ENCODE results near the gene MDP1. TPM values are rescaled to one million over a fixed set of nuclear protein-coding genes. Genes with fewer than 3 reads are reported as not detected.
A peak's percentile ranks its signal among the peaks of the same experiment; 100 is the strongest.

The MDP1 gene
- total RNA-seq, 1 experiment from 2014 or later, result 8.9 TPM

DNA sequence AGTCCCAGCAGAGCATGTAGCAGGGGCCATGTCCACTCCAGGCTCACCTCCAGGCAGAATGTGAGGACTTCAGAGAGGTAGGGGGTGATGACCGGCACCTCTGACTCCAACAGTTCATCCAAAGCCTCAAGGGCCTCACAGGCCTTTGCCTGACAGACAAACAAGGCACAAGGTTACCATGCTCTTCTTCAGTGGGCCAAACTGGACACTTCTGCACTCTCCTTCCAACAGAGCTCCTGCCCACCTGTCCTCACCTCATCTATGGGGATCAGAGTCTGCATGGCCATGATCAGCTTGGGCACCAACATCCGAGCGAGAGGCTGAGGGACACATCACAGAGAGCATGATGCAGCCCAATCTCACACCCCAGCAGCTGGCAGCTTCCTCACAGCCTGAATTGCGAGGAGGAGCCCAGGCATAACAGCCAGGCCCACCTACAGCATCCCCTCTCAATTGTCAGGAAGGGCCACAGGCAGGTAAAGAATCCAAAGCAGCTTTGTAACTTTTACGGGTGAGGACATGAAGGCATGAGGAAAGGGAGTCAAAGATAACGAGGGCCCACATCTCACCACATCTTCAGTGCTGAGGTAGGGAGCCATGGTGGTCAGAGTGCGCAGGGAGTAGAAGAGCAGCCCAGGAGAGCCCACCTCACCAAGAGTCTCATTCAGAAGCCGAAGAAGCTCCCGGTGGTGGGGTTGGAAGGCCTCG lies 28.9 kb downstream of the MDP1 start:
- intact Hi-C loops (cut with micrococcal nuclease; ENCODE audit: unreplicated experiment), result no loop called here
- CTCF ChIA-PET, result no interaction called here

DNA sequence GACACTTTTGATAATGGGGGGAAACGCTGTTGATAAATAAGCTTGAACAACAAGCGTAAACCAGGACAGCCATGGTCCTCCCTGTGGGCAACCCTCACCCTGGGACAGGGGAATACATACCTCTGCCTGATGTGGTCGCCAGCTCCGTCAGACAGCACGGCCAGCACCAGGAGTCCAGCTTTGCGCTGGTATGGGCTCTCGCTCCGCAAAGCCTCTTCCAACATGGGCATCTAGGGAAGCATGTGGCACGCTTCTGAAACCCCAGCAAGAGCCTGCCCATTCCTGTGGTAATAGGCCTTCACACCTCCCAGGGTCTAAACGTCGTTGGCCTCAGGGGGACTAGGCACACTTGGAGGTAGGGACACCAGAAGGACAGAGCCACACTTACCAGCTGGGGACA lies 30.1 kb downstream of the MDP1 start:
- no peak for ATAC-seq
- DNase-seq (ENCODE audit: low read depth, low spot score), result no peak
- H3K27ac ChIP-seq (ENCODE audit: low read length), result no peak overlapping the region
- 0 out of 2 replicates have a peak, but pooled peaks cover 10% of the 10 kb centered on the region for H3K4me1 ChIP-seq (ENCODE audit: control insufficient read depth, insufficient read depth, low read length)
- H3K27me3 ChIP-seq (ENCODE audit: control insufficient read depth, insufficient read depth, low read length), result no peaks in the 10 kb centered on the region
- H3K9me3 ChIP-seq (ENCODE audit: control insufficient read depth, insufficient read depth, low read depth, low read length), result no peaks in the 10 kb centered on the region
- H3K4me3 ChIP-seq (ENCODE audit: low read depth in 2 of 2, low read length in 2 of 2), result no peak overlapping the region
- CTCF ChIA-PET, result no interaction called here
- TF ChIP-seq SIN3A (IDR thresholded peaks at IDR 0.05; ENCODE audit: borderline replicate concordance, insufficient read depth, low read depth, low read length) (no peak), TCF7L2 (IDR thresholded peaks at IDR 0.05; ENCODE audit: low read depth, low read length) (no peak), POLR2AphosphoS5 (IDR thresholded peaks at IDR 0.05; ENCODE audit: low read depth, low read length) (no peak)
- TF ChIP-seq, protein P1, sequence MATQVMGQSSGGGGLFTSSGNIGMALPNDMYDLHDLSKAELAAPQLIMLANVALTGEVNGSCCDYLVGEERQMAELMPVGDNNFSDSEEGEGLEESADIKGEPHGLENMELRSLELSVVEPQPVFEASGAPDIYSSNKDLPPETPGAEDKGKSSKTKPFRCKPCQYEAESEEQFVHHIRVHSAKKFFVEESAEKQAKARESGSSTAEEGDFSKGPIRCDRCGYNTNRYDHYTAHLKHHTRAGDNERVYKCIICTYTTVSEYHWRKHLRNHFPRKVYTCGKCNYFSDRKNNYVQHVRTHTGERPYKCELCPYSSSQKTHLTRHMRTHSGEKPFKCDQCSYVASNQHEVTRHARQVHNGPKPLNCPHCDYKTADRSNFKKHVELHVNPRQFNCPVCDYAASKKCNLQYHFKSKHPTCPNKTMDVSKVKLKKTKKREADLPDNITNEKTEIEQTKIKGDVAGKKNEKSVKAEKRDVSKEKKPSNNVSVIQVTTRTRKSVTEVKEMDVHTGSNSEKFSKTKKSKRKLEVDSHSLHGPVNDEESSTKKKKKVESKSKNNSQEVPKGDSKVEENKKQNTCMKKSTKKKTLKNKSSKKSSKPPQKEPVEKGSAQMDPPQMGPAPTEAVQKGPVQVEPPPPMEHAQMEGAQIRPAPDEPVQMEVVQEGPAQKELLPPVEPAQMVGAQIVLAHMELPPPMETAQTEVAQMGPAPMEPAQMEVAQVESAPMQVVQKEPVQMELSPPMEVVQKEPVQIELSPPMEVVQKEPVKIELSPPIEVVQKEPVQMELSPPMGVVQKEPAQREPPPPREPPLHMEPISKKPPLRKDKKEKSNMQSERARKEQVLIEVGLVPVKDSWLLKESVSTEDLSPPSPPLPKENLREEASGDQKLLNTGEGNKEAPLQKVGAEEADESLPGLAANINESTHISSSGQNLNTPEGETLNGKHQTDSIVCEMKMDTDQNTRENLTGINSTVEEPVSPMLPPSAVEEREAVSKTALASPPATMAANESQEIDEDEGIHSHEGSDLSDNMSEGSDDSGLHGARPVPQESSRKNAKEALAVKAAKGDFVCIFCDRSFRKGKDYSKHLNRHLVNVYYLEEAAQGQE (IDR thresholded peaks at IDR 0.05; ENCODE audit: insufficient read depth in 1 of 2, low read depth in 2 of 2, low read length in 1 of 2), result no peak
- TF ChIP-seq, protein P2, sequence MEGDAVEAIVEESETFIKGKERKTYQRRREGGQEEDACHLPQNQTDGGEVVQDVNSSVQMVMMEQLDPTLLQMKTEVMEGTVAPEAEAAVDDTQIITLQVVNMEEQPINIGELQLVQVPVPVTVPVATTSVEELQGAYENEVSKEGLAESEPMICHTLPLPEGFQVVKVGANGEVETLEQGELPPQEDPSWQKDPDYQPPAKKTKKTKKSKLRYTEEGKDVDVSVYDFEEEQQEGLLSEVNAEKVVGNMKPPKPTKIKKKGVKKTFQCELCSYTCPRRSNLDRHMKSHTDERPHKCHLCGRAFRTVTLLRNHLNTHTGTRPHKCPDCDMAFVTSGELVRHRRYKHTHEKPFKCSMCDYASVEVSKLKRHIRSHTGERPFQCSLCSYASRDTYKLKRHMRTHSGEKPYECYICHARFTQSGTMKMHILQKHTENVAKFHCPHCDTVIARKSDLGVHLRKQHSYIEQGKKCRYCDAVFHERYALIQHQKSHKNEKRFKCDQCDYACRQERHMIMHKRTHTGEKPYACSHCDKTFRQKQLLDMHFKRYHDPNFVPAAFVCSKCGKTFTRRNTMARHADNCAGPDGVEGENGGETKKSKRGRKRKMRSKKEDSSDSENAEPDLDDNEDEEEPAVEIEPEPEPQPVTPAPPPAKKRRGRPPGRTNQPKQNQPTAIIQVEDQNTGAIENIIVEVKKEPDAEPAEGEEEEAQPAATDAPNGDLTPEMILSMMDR (IDR thresholded peaks at IDR 0.05), result no peak
- POLR2A ChIA-PET, result no interaction called here
- no TSS peak for BruUV-seq (replicated peaks)
- intact Hi-C loops (cut with micrococcal nuclease; ENCODE audit: unreplicated experiment), result no loop called here
- in situ Hi-C loops (cut with HindIII; ENCODE audit: low pct_unique_long_range_greater_than_20kb, low sequenced_read_pairs), result no loop called here
- 0 out of 2 replicates have a peak, but pooled peaks cover 2% of the 10 kb centered on the region for H3K36me3 ChIP-seq (ENCODE audit: control insufficient read depth, insufficient read depth, low read length)

More for the DNA sequence above, 28.9 kb downstream of the MDP1 start:
- ATAC-seq (no peak), DNase-seq (ENCODE audit: low read depth, low spot score) (no peak)
- peak overlapping the region; percentile 81 to 82 for H3K4me3 ChIP-seq (ENCODE audit: low read depth in 2 of 2, low read length in 2 of 2)
- no peaks in the 10 kb centered on the region for H3K9me3 ChIP-seq (ENCODE audit: control insufficient read depth, insufficient read depth, low read depth, low read length)
- H3K36me3 ChIP-seq (ENCODE audit: control insufficient read depth, insufficient read depth, low read length), result 0 out of 2 replicates have a peak, but pooled peaks cover 2% of the 10 kb centered on the region
- H3K4me1 ChIP-seq (ENCODE audit: control insufficient read depth, insufficient read depth, low read length), result 0 out of 2 replicates have a peak, but pooled peaks cover 10% of the 10 kb centered on the region
- no TSS peak for BruUV-seq (replicated peaks)
- no peak for TF ChIP-seq POLR2AphosphoS5 (IDR thresholded peaks at IDR 0.05; ENCODE audit: low read depth, low read length)
- peak overlapping the region; percentile 83 for H3K27ac ChIP-seq (ENCODE audit: low read length)
- no peaks in the 10 kb centered on the region for H3K27me3 ChIP-seq (ENCODE audit: control insufficient read depth, insufficient read depth, low read length)
- in situ Hi-C loops (cut with HindIII; ENCODE audit: low pct_unique_long_range_greater_than_20kb, low sequenced_read_pairs), result no loop called here
- POLR2A ChIA-PET, result interaction anchor here (0.6 kb wide), 1 partner anchor 133 kb away, joined by 3 read pairs; no protein-coding TSS in a partner anchor

DNA sequence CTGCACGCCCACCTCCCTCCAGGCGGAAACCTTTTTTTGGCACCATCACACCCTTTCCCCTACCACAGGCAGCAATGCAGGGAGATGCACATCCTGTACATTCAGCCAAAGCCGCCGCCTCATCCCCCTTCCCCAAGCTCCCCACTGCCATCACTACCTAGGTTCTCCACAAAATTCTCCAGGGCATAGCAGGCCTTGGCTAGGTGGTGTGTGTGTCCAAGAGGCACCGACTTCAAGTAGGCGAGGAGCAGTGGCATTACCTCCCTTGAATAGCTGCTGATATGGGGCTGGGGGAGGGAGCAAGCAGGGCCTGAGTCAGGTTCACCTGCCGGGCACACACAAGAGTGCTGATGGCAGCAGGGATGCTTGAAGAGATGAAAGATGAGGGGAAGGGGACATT lies 30.8 kb downstream of the MDP1 start:
- CTCF ChIA-PET, result no interaction called here

More for the DNA sequence above, 30.8 kb downstream of the MDP1 start:
- Histone ChIP-seq H3K4me1 (ENCODE audit: control insufficient read depth, insufficient read depth, low read length) (0 out of 2 replicates have a peak, but pooled peaks cover 10% of the 10 kb centered on the region), H3K27me3 (ENCODE audit: control insufficient read depth, insufficient read depth, low read length) (no peaks in the 10 kb centered on the region), H3K9me3 (ENCODE audit: control insufficient read depth, insufficient read depth, low read depth, low read length) (no peaks in the 10 kb centered on the region), H3K36me3 (ENCODE audit: control insufficient read depth, insufficient read depth, low read length) (0 out of 2 replicates have a peak, but pooled peaks cover 2% of the 10 kb centered on the region), H3K27ac (ENCODE audit: low read length) (no peak overlapping the region), H3K4me3 (ENCODE audit: low read depth in 2 of 2, low read length in 2 of 2) (no peak overlapping the region)
- intact Hi-C loops (cut with micrococcal nuclease; ENCODE audit: unreplicated experiment), result no loop called here
- TF ChIP-seq SIN3A (IDR thresholded peaks at IDR 0.05; ENCODE audit: borderline replicate concordance, insufficient read depth, low read depth, low read length) (no peak), TCF7L2 (IDR thresholded peaks at IDR 0.05; ENCODE audit: low read depth, low read length) (no peak), POLR2AphosphoS5 (IDR thresholded peaks at IDR 0.05; ENCODE audit: low read depth, low read length) (no peak)
- TF ChIP-seq, protein P2 (IDR thresholded peaks at IDR 0.05), result no peak
- TF ChIP-seq, protein P1 (IDR thresholded peaks at IDR 0.05; ENCODE audit: insufficient read depth in 1 of 2, low read depth in 2 of 2, low read length in 1 of 2), result no peak
- BruUV-seq (replicated peaks), result no TSS peak
- in situ Hi-C loops (cut with HindIII; ENCODE audit: low pct_unique_long_range_greater_than_20kb, low sequenced_read_pairs), result no loop called here
- ATAC-seq, result no peak
- POLR2A ChIA-PET, result no interaction called here
- DNase-seq (ENCODE audit: low read depth, low spot score), result no peak

Measured in Panc1 (cell line).